ENCODE measurements around the gene CAPN15. TPM values are rescaled to one million over a fixed set of nuclear protein-coding genes. Genes with fewer than 3 reads are reported as not detected.

CAPN15 gene
- polyA plus RNA-seq, 1 of the 3 experiments (the other 2 are of a cell fraction): 22.9 TPM

- H3K27ac ChIP-seq (ENCODE audit: low read depth in 2 of 2, low read length in 1 of 2): no peak overlapping the region
- ChIA-PET POLR2A (no interaction called here), CTCF (no interaction called here)
- H2AFZ ChIP-seq (ENCODE audit: low read depth): no peak overlapping the region
- no peaks in the 10 kb centered on the region for H3K4me1 ChIP-seq (ENCODE audit: control insufficient read depth in 1 of 2, insufficient read depth in 2 of 2, low read depth in 1 of 2, low read length in 1 of 2)
- DNase-seq: no peak
- H3K79me2 ChIP-seq (ENCODE audit: insufficient read depth): no peaks in the 10 kb centered on the region
- TF ChIP-seq EP300 (IDR thresholded peaks at IDR 0.05; ENCODE audit: borderline replicate concordance in 1 of 2, low read depth in 1 of 2, low read length in 1 of 2) (no peak), REST (IDR thresholded peaks at IDR 0.05; ENCODE audit: low read depth, low read length) (no peak), FOXJ3 (CRISPR knock-in tag; IDR thresholded peaks at IDR 0.05) (no peak), YY1 (IDR thresholded peaks at IDR 0.05; ENCODE audit: low read depth) (no peak), TAF1 (IDR thresholded peaks at IDR 0.05; ENCODE audit: borderline replicate concordance, low read depth, low read length) (no peak), JUND (IDR thresholded peaks at IDR 0.05) (no peak), MEF2A (IDR thresholded peaks at IDR 0.05; ENCODE audit: borderline replicate concordance, low read depth) (no peak), SMC3 (IDR thresholded peaks at IDR 0.05; ENCODE audit: low read depth, low read length) (no peak), USF2 (IDR thresholded peaks at IDR 0.05; ENCODE audit: borderline replicate concordance, low read depth, low read length) (no peak), RAD21 (IDR thresholded peaks at IDR 0.05; ENCODE audit: low read length) (no peak), EZH2phosphoT487 (IDR thresholded peaks at IDR 0.05; ENCODE audit: borderline replicate concordance, low read depth) (no peak)
- no peak overlapping the region for H3K9ac ChIP-seq
- no peak overlapping the region for H3K4me2 ChIP-seq
- H3K27me3 ChIP-seq (ENCODE audit: insufficient read depth): no peaks in the 10 kb centered on the region
- H3K9me3 ChIP-seq: no peaks in the 10 kb centered on the region
- H3F3A ChIP-seq (replicated peaks; ENCODE audit: insufficient read depth): no peaks in the 10 kb centered on the region
- H4K20me1 ChIP-seq (ENCODE audit: insufficient read depth): no peaks in the 10 kb centered on the region
- no peaks in the 10 kb centered on the region for H3K9me2 ChIP-seq
- no peak overlapping the region for H3K4me3 ChIP-seq (ENCODE audit: low read depth in 2 of 2, low read length in 1 of 2)
- WGBS (ENCODE audit: low lambda C conversion rate): 100% methylated on average over 11 of the region's 23 CpGs
- H3K36me3 ChIP-seq (replicated peaks in 1 of 2; ENCODE audit: control insufficient read depth in 1 of 2, insufficient read depth in 2 of 2, low read length in 1 of 2): peaks cover 3 to 22% of the 10 kb centered on the region in 2 experiments
These were observed 24.1 kb upstream of the CAPN15 start for GRCh38 chr16:503150-504071.

Measured in SK-N-SH (cell line).